Breast epithelium (tissue), 3 donors: ENCODE results near the gene PTH2.

Experiments
- POLR2A ChIP-seq: fragments of 450-650 bp; IDR thresholded peaks from one replicate; pipeline ENCODE4 v1.6.1; 2016; ENCODE audit warnings: antibody characterized with exemption, mild to moderate bottlenecking, moderate library complexity
- POLR2AphosphoS5 ChIP-seq, 3 donors: sonication (generic); formaldehyde crosslinking; IDR thresholded peaks; one replicate each; pipeline ENCODE4 v1.6.1; 2017; ENCODE audit warnings: antibody characterized with exemption in 3 of 3
- TF ChIP-seq, protein P1 (sequence below), 3 donors: fragments of 450-650 bp; IDR thresholded peaks; one replicate each; pipeline ENCODE4 v1.5.1; 2016 to 2017; ENCODE audit warnings: antibody characterized with exemption in 3 of 3, mild to moderate bottlenecking in 3 of 3, moderate library complexity in 3 of 3

- TF ChIP-seq, protein P1, sequence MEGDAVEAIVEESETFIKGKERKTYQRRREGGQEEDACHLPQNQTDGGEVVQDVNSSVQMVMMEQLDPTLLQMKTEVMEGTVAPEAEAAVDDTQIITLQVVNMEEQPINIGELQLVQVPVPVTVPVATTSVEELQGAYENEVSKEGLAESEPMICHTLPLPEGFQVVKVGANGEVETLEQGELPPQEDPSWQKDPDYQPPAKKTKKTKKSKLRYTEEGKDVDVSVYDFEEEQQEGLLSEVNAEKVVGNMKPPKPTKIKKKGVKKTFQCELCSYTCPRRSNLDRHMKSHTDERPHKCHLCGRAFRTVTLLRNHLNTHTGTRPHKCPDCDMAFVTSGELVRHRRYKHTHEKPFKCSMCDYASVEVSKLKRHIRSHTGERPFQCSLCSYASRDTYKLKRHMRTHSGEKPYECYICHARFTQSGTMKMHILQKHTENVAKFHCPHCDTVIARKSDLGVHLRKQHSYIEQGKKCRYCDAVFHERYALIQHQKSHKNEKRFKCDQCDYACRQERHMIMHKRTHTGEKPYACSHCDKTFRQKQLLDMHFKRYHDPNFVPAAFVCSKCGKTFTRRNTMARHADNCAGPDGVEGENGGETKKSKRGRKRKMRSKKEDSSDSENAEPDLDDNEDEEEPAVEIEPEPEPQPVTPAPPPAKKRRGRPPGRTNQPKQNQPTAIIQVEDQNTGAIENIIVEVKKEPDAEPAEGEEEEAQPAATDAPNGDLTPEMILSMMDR (IDR thresholded peaks at IDR 0.05): no peak
- no peak for TF ChIP-seq POLR2AphosphoS5 (IDR thresholded peaks at IDR 0.05)
- TF ChIP-seq POLR2A: no peak
These were observed 11.4 kb downstream of the PTH2 start for GRCh38 chr19:49411681-49412326.
